GM12878 (cell line): ENCODE measurements around the gene VANGL1. TPM values are rescaled to one million over a fixed set of nuclear protein-coding genes. Genes with fewer than 3 reads are reported as not detected.

Source experiments
- ATAC-seq: fragments of 200-7000 bp; cut with Tn5 transposase; 3 replicates; pipeline ENCODE4 v1.9.1; 2020; ENCODE audit warnings: mild to moderate bottlenecking, moderate library complexity
- BruUV-seq: library from RNA; stranded (reverse); fragments of 400-500 nt; replicated peaks from 2 replicates; lab custom pipeline; 2021; lab: Mats Ljungman, UMichigan
- CTCF ChIA-PET: fragments of 300-600 bp; sonication (Branson Sonifier 250); formaldehyde crosslinking; extraction: SDS; loops from one replicate; lab custom pipeline; 2021; ENCODE audit warnings: inconsistent platforms; lab: Yijun Ruan, JAX
- POLR2A ChIA-PET: fragments of 350-600 bp; formaldehyde crosslinking; extraction: SDS; loops from one replicate; lab custom pipeline; 2021; ENCODE audit warnings: inconsistent platforms; lab: Charles Lee
- RAD21 ChIA-PET: fragments of 300-600 bp; sonication (Branson Sonifier 250); formaldehyde crosslinking; loops from one replicate; lab custom pipeline; 2023; ENCODE audit warnings: antibody characterized with exemption; ENCODE audit not compliant: unreplicated experiment; lab: Charles Lee
- SMC1A ChIA-PET: fragments of 300-600 bp; sonication (Branson Sonifier 250); formaldehyde crosslinking; loops from one replicate; lab custom pipeline; 2023; ENCODE audit not compliant: unreplicated experiment, uncharacterized antibody; lab: Charles Lee
- DNase-seq: peaks from one replicate; pipeline ENCODE4 v3.0.0-alpha.2; 2011; ENCODE audit warnings: low read depth, low spot score
- FAIRE-seq: peaks from 3 replicates; lab custom pipeline; 2011; peaks lifted over from hg19 to GRCh38; lab: Jason Lieb, UNC
- H2AFZ ChIP-seq: 2 replicates; pipeline ENCODE4 v1.6.0; 2011; ENCODE audit warnings: low read depth, low read length, control low read depth; ENCODE audit not compliant: control insufficient read depth
- H3K27ac ChIP-seq: 2 replicates; pipeline ENCODE4 v1.5.1; 2011; ENCODE audit warnings: control low read depth; ENCODE audit not compliant: control insufficient read depth, insufficient read depth
- H3K27me3 ChIP-seq, 2 experiments: replicated peaks in 1 of 2; 2 replicates each; pipeline versions ENCODE4 v1.6.0 to v1.6.1; 2011; ENCODE audit warnings: low read length in 1 of 2; ENCODE audit not compliant: control insufficient read depth in 2 of 2, insufficient read depth in 2 of 2
- H3K36me3 ChIP-seq, 2 experiments: 2 replicates each; pipeline ENCODE4 v1.5.1; 2011; ENCODE audit warnings: low read length in 1 of 2; ENCODE audit not compliant: control insufficient read depth in 2 of 2, insufficient read depth in 2 of 2
- H3K4me1 ChIP-seq: 2 replicates; pipeline ENCODE4 v1.6.1; 2011; ENCODE audit warnings: mild to moderate bottlenecking, low read length, moderate library complexity, mixed read lengths; ENCODE audit not compliant: control insufficient read depth, insufficient read depth
- H3K4me2 ChIP-seq: 2 replicates; pipeline ENCODE4 v1.6.0; 2011; ENCODE audit warnings: control low read depth; ENCODE audit not compliant: control insufficient read depth, insufficient read depth
- H3K4me3 ChIP-seq: fragments of 200-600 bp; sonication (generic); 2 replicates; pipeline ENCODE4 v1.5.1; 2016
- H3K79me2 ChIP-seq: 2 replicates; pipeline ENCODE4 v1.6.0; 2011; ENCODE audit warnings: low read length; ENCODE audit not compliant: control insufficient read depth, insufficient read depth
- H3K9ac ChIP-seq: 2 replicates; pipeline ENCODE4 v1.8.0; 2011; ENCODE audit warnings: low read length, control low read depth, mixed read lengths; ENCODE audit not compliant: control insufficient read depth, insufficient read depth
- H3K9me3 ChIP-seq: replicated peaks from 3 replicates; pipeline ENCODE4 v1.5.1; 2011; ENCODE audit warnings: mild to moderate bottlenecking, low read length; ENCODE audit not compliant: control insufficient read depth, insufficient read depth
- H4K20me1 ChIP-seq: 2 replicates; pipeline ENCODE4 v1.6.0; 2011; ENCODE audit not compliant: control insufficient read depth, insufficient read depth
- BACH1 ChIP-seq: fragments of 450-650 bp; IDR thresholded peaks from 2 replicates; pipeline ENCODE4 v1.6.1; 2017; ENCODE audit warnings: mild to moderate bottlenecking, borderline replicate concordance
- FOXM1 ChIP-seq: IDR thresholded peaks from 2 replicates; pipeline ENCODE4 v1.6.1; 2012; ENCODE audit warnings: low read depth, mild to moderate bottlenecking, inconsistent platforms, low read length, moderate library complexity
- GATAD2B ChIP-seq: fragments of 450-650 bp; conservative IDR thresholded peaks from 2 replicates; pipeline ENCODE4 v1.6.1; 2017; ENCODE audit warnings: low read depth, mild to moderate bottlenecking, moderate library complexity
- HDGF ChIP-seq: fragments of 450-650 bp; IDR thresholded peaks from 2 replicates; pipeline ENCODE4 v1.6.1; 2016; ENCODE audit warnings: antibody characterized with exemption
- IKZF2 ChIP-seq, 2 experiments: fragments of 450-650 bp; IDR thresholded peaks; 2 replicates each; pipeline ENCODE4 v1.6.1; 2017; ENCODE audit warnings: mild to moderate bottlenecking in 2 of 2, moderate library complexity in 2 of 2
- JUND ChIP-seq: IDR thresholded peaks from 2 replicates; pipeline ENCODE4 v1.6.1; 2012; ENCODE audit warnings: low read depth, mild to moderate bottlenecking, low read length, improper control_type of control experiment, moderate library complexity
- LARP7 ChIP-seq: fragments of 450-650 bp; IDR thresholded peaks from 2 replicates; pipeline ENCODE4 v1.6.1; 2017; ENCODE audit warnings: mild to moderate bottlenecking
- NR2F1 ChIP-seq: fragments of 450-650 bp; conservative IDR thresholded peaks from 2 replicates; pipeline ENCODE4 v1.6.1; 2017; ENCODE audit warnings: mild to moderate bottlenecking
- PAX5 ChIP-seq: IDR thresholded peaks from 2 replicates; pipeline ENCODE4 v1.6.1; 2011; ENCODE audit warnings: low read depth, low read length, borderline replicate concordance
- PAX8 ChIP-seq: fragments of 450-650 bp; IDR thresholded peaks from 2 replicates; pipeline ENCODE4 v1.6.1; 2017; ENCODE audit warnings: mild to moderate bottlenecking, moderate library complexity
- SIX5 ChIP-seq: IDR thresholded peaks from 2 replicates; pipeline ENCODE4 v1.6.1; 2011; ENCODE audit warnings: mild to moderate bottlenecking, low read depth, low read length, moderate library complexity; ENCODE audit not compliant: severe bottlenecking
- WRNIP1 ChIP-seq: IDR thresholded peaks from 2 replicates; pipeline ENCODE4 v1.6.1; 2011; ENCODE audit warnings: low read depth, low read length, improper control_type of control experiment, borderline replicate concordance
- WGBS: methylation state at CpG from one replicate; pipeline ENCODE4 v1.1.6; 2016; ENCODE audit warnings: low lambda C conversion rate; ENCODE audit not compliant: insufficient replicate concordance, insufficient coverage; ENCODE audit errors: missing lambda C conversion rate; 5-methylcytosine and 5-hydroxymethylcytosine counted together
- in situ Hi-C: fragments of 300-500 bp; cut with MboI; formaldehyde crosslinking; loops from 9 replicates; pipeline ENCODE4 v1.14.3; 2018; ENCODE audit warnings: mixed read lengths
- intact Hi-C: fragments of 100-400 bp; cut with micrococcal nuclease; formaldehyde crosslinking; loops from one replicate; pipeline ENCODE4 v1.14.2; 2022; ENCODE audit not compliant: unreplicated experiment
- polyA plus RNA-seq, 11 experiments: library from polyadenylated mRNA; depleted of rRNA in 4 of 11; unstranded in 6 of 11; stranded (reverse) in 5 of 11; fragments of >200 nt; fragmentation: Nextera tagmentation in 4 of 11; fragmentation: Illumina TruSeq in 1 of 11; extraction: Ambion mirVana in 4 of 11; extraction: Trizol in 1 of 11; gene quantifications; 1 replicate in 1 of 11; 2 replicates in 10 of 11; pipeline versions ENCODE4 v1.2.1 to v1.2.3, GENCODE V29; 2011 to 2016; ENCODE audit warnings: inconsistent platforms in 2 of 11, missing spikeins in 2 of 11, low read depth in 1 of 11
- total RNA-seq, 4 experiments: library from RNA; depleted of rRNA in 3 of 4; stranded (reverse); fragments of >200 nt in 3 of 4; fragmentation: Illumina TruSeq in 1 of 4; extraction: Trizol in 1 of 4; gene quantifications; 2 replicates each; pipeline versions ENCODE4 v1.2.1 to v1.2.3, GENCODE V29; 2013 to 2021
- TF ChIP-seq, protein P1 (sequence below): fragments of 450-650 bp; formaldehyde crosslinking; IDR thresholded peaks from 2 replicates; pipeline ENCODE4 v1.5.0; 2022; ENCODE audit warnings: mild to moderate bottlenecking, missing genetic modification characterization
- TF ChIP-seq, protein P2 (sequence below): IDR thresholded peaks from 2 replicates; pipeline ENCODE4 v1.6.1; 2012; ENCODE audit warnings: low read depth, low read length, improper control_type of control experiment
- TF ChIP-seq, protein P3 (sequence below): IDR thresholded peaks from 2 replicates; pipeline ENCODE4 v1.6.1; 2011; ENCODE audit warnings: low read depth, mild to moderate bottlenecking, low read length, moderate library complexity, borderline replicate concordance; ENCODE audit errors: extremely low read depth
- TF ChIP-seq, protein P4 (sequence below): IDR thresholded peaks from 2 replicates; pipeline ENCODE4 v1.6.1; 2012; ENCODE audit warnings: mild to moderate bottlenecking, low read depth, low read length

VANGL1 gene
- total and polyA plus RNA-seq, 10 of the 15 experiments (the other 5 are each of a cell fraction or from before 2014, with no cell fraction given), result 0.71 to 12.9 (median 6.3) TPM

DNA sequence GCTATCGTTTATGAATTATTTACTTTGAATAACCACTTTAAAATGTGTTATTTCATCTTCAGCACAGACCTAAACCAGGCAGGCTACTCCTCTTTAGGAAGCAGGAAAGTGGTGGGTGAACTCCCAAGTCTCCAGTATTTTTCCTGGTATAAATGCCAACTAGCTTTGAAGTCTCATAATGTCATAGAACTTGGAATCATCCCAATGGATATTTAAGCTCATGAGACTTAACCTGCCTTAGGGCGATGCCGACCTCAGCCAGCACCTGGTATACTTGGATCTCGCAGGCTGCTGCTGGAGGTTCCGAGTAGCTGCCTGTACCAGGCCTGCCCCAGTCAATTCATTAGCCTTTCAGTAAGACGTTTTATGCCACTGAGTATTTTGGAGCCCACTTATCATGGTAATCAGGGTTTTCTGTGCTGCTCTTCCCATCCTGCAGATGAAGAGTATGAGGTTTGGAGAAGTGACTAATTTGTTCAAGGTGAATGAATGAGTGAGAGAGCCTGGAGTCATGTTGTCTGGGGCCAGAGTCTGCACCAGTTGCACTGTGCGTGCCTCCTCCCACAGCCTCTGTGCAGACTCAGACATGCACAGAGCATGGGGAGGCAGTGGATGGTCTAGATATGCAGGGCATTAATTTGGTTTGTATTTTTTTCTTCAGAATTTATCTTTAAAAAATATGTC lies 34.9 kb downstream of the VANGL1 start:
- ChIA-PET SMC1A (no interaction called here), CTCF (interaction anchor here (1.1 to 1.2 kb wide), 2 partner anchors 30 to 68 kb away, joined by 3 to 6 read pairs; no protein-coding TSS in a partner anchor), POLR2A (no interaction called here), RAD21 (no interaction called here)
- H3K4me2 ChIP-seq, result no peak overlapping the region
- no peaks in the 10 kb centered on the region for H3K9me3 ChIP-seq
- no peaks in the 10 kb centered on the region for H4K20me1 ChIP-seq
- 89% methylated on average over 7 of the region's 7 CpGs for WGBS
- no peak for TF ChIP-seq FOXM1
- no peak for TF ChIP-seq PAX5
- TF ChIP-seq HDGF, result no peak
- TF ChIP-seq, protein P1, sequence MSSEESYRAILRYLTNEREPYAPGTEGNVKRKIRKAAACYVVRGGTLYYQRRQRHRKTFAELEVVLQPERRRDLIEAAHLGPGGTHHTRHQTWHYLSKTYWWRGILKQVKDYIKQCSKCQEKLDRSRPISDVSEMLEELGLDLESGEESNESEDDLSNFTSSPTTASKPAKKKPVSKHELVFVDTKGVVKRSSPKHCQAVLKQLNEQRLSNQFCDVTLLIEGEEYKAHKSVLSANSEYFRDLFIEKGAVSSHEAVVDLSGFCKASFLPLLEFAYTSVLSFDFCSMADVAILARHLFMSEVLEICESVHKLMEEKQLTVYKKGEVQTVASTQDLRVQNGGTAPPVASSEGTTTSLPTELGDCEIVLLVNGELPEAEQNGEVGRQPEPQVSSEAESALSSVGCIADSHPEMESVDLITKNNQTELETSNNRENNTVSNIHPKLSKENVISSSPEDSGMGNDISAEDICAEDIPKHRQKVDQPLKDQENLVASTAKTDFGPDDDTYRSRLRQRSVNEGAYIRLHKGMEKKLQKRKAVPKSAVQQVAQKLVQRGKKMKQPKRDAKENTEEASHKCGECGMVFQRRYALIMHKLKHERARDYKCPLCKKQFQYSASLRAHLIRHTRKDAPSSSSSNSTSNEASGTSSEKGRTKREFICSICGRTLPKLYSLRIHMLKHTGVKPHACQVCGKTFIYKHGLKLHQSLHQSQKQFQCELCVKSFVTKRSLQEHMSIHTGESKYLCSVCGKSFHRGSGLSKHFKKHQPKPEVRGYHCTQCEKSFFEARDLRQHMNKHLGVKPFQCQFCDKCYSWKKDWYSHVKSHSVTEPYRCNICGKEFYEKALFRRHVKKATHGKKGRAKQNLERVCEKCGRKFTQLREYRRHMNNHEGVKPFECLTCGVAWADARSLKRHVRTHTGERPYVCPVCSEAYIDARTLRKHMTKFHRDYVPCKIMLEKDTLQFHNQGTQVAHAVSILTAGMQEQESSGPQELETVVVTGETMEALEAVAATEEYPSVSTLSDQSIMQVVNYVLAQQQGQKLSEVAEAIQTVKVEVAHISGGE (CRISPR knock-in tag), result no peak
- TF ChIP-seq IKZF2 (IDR thresholded peaks at IDR 0.05), result no peak
- no peak for TF ChIP-seq GATAD2B
- no peak for TF ChIP-seq SIX5
- TF ChIP-seq, protein P2, sequence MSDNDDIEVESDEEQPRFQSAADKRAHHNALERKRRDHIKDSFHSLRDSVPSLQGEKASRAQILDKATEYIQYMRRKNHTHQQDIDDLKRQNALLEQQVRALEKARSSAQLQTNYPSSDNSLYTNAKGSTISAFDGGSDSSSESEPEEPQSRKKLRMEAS, result no peak
- no peak for TF ChIP-seq LARP7
- TF ChIP-seq, protein P3, sequence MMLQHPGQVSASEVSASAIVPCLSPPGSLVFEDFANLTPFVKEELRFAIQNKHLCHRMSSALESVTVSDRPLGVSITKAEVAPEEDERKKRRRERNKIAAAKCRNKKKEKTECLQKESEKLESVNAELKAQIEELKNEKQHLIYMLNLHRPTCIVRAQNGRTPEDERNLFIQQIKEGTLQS, result no peak
- no peak for TF ChIP-seq NR2F1
- TF ChIP-seq PAX8, result no peak
- no peak for TF ChIP-seq JUND
- TF ChIP-seq, protein P4, sequence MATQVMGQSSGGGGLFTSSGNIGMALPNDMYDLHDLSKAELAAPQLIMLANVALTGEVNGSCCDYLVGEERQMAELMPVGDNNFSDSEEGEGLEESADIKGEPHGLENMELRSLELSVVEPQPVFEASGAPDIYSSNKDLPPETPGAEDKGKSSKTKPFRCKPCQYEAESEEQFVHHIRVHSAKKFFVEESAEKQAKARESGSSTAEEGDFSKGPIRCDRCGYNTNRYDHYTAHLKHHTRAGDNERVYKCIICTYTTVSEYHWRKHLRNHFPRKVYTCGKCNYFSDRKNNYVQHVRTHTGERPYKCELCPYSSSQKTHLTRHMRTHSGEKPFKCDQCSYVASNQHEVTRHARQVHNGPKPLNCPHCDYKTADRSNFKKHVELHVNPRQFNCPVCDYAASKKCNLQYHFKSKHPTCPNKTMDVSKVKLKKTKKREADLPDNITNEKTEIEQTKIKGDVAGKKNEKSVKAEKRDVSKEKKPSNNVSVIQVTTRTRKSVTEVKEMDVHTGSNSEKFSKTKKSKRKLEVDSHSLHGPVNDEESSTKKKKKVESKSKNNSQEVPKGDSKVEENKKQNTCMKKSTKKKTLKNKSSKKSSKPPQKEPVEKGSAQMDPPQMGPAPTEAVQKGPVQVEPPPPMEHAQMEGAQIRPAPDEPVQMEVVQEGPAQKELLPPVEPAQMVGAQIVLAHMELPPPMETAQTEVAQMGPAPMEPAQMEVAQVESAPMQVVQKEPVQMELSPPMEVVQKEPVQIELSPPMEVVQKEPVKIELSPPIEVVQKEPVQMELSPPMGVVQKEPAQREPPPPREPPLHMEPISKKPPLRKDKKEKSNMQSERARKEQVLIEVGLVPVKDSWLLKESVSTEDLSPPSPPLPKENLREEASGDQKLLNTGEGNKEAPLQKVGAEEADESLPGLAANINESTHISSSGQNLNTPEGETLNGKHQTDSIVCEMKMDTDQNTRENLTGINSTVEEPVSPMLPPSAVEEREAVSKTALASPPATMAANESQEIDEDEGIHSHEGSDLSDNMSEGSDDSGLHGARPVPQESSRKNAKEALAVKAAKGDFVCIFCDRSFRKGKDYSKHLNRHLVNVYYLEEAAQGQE, result no peak
- no peak for TF ChIP-seq WRNIP1
- TF ChIP-seq BACH1, result no peak
- TF ChIP-seq, all 136 proteins: peak for 0
- Histone ChIP-seq H3K4me3 (no peak overlapping the region), H3K27ac (no peak overlapping the region), H3K36me3 (no peaks in the 10 kb centered on the region), H3K27me3 (no peaks in the 10 kb centered on the region), H3K9ac (no peak overlapping the region), H3K4me1 (peaks cover 26% of the 10 kb centered on the region), H3K79me2 (no peaks in the 10 kb centered on the region), H2AFZ (no peak overlapping the region)
- peak; percentile 47 for ATAC-seq
- no peak for FAIRE-seq
- intact Hi-C loops, result loop anchor here (2.0 kb wide), 1 partner anchor 68 kb away; no protein-coding TSS in a partner anchor
- in situ Hi-C loops, result no loop called here
- no peak for DNase-seq
- BruUV-seq, result no TSS peak
